Anterior cingulate cortex (tissue), 58 donors: Measurements from ENCODE around the gene SPTBN5.

Experiments used
- DNase-seq, 58 donors: peaks; one replicate each; lab custom pipeline; 2025; lab: John Stamatoyannopoulos, UW

The SPTBN5 gene

GRCh38 chr15:41810651-41811431, 83.0 kb downstream of the SPTBN5 start:
- no peak for DNase-seq

DNA sequence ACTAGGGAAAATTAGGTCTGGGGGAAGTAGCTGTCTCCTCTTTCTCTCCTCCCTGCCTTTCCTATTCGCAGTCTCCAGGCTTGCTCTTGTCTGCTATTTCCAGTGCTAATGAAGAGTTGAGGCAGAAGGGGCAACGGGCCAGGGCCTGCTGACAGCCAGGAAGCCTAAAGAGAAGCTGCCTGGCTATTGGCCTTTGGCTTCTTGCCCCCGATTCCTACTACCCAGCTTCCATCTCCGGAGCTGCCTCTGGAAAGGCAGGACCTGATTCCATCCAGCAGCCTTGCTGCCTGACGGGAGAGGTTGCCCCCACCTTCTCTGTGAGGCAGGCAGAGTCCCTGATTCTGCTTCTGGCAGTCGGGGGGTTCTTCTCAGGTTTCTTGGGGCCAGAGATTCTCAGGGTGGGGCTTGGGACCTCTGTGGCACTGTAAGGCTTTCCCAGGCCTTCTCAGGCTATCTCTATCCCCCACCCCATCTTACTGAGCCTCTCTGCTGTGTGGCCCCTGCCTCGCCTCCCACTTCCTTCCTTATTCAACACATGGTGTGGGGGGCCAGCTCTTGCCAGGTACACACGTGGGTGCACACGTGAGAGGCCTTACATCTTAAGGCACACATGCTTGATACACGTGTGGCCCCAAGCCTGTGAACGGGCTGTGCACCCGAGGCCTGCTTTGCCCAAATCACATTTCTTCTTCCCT, 84.2 kb downstream of the SPTBN5 start:
- DNase-seq = peak in 3 of 58 donors; percentile 21 to 27 (median 23)

DNA sequence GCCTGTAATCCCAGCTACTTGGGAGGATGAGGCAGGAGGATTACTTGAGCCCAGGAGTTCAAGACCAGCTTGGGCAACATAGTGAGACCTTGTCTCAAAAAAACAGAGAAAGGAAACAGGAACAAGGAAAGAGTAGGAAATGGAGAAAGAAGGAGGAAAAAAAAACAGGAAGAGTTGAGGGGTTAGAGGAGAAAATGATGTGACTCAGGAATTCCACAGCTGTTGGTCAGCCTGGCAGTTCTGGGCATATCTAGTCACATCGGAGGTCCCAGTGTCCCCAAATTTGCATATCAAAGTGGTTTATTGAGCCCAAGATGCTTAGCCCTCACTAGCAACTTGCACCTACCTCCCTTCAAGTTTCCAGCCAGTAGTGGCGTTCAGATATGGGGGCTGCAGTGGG, 84.7 kb downstream of the SPTBN5 start:
- DNase-seq = no peak

GRCh38 chr15:41806291-41807181, 87.3 kb downstream of the SPTBN5 start:
- DNase-seq = no peak

GRCh38 chr15:41805711-41806110, 88.1 kb downstream of the SPTBN5 start:
- no peak for DNase-seq

DNA sequence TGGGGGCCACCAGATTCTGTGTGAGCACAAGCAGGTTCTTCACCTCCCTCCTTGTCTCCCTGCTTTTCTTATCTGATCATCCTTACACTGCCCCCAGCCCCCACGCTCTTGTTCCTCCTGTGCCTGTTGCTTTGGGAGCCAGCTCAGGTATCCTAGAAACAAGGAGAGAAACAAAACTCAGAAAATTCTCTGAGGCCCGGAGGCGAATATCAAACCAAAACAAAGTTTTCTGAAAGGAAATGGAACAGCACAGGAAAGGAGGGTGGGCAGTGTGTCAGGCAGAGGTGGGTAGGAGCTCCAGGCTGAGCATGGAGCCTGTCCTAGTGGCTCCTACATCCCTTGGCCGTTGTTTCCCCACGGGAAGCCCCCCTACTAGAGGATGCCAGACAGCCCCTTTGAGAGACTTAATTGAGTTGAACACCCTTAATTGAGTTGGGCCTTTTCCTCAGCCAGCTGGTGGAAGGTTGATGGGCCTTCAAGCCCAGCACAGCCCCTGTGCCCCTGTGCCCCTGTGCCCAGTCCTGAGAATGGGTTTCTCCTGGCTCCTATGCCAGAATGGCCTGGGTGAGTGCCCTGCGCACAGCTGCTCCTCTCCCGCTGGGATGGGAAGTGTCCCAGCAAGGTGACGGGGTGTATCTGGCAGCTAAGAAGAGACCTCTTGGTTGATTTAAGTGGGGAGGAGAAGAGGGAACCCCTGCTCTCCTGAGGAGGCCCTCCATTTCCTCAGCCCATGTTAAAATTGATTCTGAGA, 88.8 kb downstream of the SPTBN5 start:
- no peak for DNase-seq

DNA sequence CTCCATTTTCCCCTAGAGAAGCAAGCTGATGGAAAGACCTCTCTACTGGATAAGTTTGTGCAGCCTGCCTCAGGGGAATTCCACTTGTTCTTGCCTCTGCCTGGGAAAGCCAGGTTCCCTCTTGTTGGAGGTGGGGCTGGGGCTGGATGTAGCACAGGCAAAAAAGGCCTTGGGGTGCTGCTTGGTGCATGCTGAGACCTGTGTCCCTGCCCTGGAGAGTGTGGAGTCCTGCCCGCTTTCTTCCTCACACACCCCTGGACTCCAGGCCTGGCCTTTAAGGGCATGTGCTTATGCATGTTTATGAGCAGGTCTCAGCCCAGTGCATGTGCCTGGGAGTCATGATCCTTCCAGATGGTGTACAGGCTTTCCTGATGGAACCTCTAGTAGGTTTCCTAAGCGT, 89.5 kb downstream of the SPTBN5 start:
- DNase-seq = no peak

DNA sequence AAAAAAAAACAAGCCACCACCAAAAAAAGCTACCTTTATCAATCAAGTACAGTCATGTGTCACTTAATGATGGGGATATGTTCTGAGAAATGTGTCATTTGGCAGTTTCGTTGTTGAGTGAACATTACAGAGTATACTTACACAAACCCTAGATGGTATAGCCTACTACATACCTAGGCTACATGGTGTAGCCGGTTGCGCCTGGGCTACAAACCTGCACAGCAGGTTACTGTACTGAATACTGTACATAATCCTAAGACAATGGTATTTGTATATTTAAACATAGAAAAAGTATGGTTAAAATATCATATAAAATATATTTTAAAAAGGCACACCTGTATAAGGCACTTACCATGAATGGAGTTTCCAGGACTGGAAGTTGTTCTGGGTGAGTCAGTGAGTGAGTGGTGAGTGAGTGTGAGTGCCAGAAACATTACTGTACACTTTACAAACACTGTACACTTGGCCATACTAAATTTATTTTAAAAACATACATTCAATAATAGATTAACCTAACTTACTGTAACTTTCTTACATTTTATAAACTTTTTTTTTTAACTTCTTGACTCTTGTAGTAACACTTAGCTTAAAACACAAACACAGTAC, 91.9 kb downstream of the SPTBN5 start:
- no peak for DNase-seq

DNA sequence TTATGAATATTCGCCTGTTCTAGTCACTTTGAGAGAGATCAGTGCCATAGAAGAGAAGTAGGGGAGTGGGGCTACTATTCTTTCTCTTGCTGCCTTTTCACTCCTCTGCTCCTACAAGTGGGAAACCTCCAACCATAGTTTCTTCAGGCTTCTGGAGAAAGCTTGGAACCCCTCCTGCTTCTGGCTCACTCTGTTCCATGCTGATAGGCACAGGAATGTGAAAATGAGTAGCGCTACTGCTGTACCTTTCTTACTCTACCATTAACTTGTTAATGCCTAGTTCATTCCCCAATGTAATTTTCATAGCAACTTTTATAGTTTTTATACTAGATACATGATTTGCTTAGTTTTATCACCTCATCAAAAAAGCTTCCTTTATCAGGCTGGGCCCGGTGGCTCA, 92.7 kb downstream of the SPTBN5 start:
- no peak for DNase-seq

DNA sequence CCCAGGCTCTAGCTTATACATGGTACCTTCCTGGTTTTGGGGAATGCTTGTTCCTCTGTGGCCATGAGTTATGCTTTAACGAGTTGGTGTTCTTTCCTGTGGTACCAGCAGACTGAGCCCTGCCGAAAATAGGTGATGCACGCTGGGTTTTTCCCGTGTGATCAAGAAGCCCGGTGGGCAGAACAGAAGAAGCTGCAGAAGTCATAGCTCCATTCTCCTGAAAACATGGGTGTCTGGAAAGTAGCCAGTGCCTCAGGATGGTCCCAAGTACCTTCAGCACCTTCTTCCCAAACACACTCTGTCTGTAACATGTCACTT, 94.4 kb downstream of the SPTBN5 start:
- no peak for DNase-seq

DNA sequence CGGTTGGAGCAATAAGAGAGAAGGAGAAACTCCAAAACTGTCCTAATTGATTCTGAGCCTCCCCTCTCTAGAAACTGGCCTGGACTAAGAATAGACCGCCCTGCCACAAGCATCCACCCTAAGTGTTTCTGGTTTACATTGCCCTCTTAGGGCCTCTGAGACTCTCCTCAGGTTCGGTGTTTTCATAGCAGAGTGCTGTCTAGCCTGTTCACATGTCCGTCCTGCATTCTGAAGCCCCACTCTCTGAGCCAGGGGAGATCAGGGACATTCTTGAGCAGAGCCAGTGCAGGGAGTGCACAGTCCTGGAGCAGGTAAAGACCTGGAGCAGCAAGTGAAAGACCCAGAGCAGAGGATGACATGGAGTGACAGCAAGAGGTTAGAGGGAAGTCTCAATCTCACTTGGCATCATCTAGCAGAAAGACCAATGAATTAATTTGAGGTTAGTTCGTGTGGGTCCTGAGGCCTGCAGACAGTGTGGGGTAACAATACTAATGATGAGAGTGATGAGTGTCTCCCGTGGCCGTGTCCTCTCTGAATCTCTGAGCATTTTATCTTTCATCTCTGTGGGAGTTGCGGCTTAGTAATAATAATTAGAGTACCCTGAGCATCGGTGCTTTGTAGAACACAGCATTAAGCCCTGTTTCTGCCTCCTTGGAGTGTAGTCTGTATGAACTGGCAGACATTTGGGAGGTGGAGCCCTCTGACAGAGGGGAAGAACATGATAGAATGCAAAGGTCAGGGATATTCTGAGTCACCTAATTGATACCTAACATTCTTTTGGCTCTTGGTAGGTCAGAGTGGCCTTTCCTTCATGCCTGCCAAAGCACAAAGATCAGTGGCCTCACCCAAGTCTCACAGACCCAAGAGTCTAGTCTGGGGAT, 95.0 kb downstream of the SPTBN5 start:
- DNase-seq = no peak
